Fibroblast of upper back skin (primary cell): ENCODE data around the gene GIMAP4.
"Not testable (repeated sequence)": the region's sequence is repeated elsewhere in the genome, so short reads cannot be mapped to it uniquely, and the experiment has no call there.

Source experiments
- DNase-seq: peaks from one replicate; pipeline ENCODE4 v3.0.0-alpha.2; 2013

The GIMAP4 gene

GRCh38 chr7:150567169-150567568 is at the start of gene GIMAP4:
GIMAP4 (plus strand) TSS chr7:150567390; CDS start chr7:150569902, 2,512 bp downstream.
- no peak for DNase-seq

GRCh38 chr7:150519310-150519709 is 47.9 kb upstream of the GIMAP4 start:
- DNase-seq, result no peak

GRCh38 chr7:150520145-150520544 is 47.0 kb upstream of the GIMAP4 start:
- no peak for DNase-seq

GRCh38 chr7:150522931-150523330 is 44.3 kb upstream of the GIMAP4 start:
- not testable (repeated sequence) for DNase-seq

- DNase-seq, result no peak
These were observed 43.2 kb upstream of the GIMAP4 start for GRCh38 chr7:150524018-150524417.

GRCh38 chr7:150531704-150532103 is 35.5 kb upstream of the GIMAP4 start:
- no peak for DNase-seq

GRCh38 chr7:150538259-150538658 is 28.9 kb upstream of the GIMAP4 start:
- no peak for DNase-seq

- DNase-seq, result no peak
These were observed 14.0 kb upstream of the GIMAP4 start for GRCh38 chr7:150553163-150553562.

- no peak for DNase-seq
These were observed 10.6 kb upstream of the GIMAP4 start for GRCh38 chr7:150556521-150557138.

GRCh38 chr7:150560486-150560885 is 6.7 kb upstream of the GIMAP4 start:
- no peak for DNase-seq

- no peak for DNase-seq
These were observed 4.3 kb upstream of the GIMAP4 start for GRCh38 chr7:150562919-150563318.

GRCh38 chr7:150564006-150564405 is 3.2 kb upstream of the GIMAP4 start:
- no peak for DNase-seq

- no peak for DNase-seq
These were observed 2.6 kb upstream of the GIMAP4 start for GRCh38 chr7:150564566-150564965.

GRCh38 chr7:150565239-150565638 is 2.0 kb upstream of the GIMAP4 start:
- no peak for DNase-seq

- no peak for DNase-seq
These were observed 1.1 kb upstream of the GIMAP4 start for GRCh38 chr7:150566123-150566522.

GRCh38 chr7:150566572-150566971 is 618 bp upstream of the GIMAP4 start:
- no peak for DNase-seq

GRCh38 chr7:150567871-150568301 is 696 bp downstream of the GIMAP4 start:
- DNase-seq, result no peak

GRCh38 chr7:150568714-150569113 is 1.5 kb downstream of the GIMAP4 start:
- DNase-seq, result no peak

GRCh38 chr7:150569245-150569955 is 2.2 kb downstream of the GIMAP4 start:
- no peak for DNase-seq

GRCh38 chr7:150570556-150571465 is 3.6 kb downstream of the GIMAP4 start:
- DNase-seq, result no peak

- DNase-seq, result no peak
These were observed 5.3 kb downstream of the GIMAP4 start for GRCh38 chr7:150572496-150572895.

- DNase-seq, result not testable (repeated sequence)
These were observed 12.9 kb downstream of the GIMAP4 start for GRCh38 chr7:150579979-150580637.
